Measurements from ENCODE around the gene AKAP8L.
"Not testable (repeated sequence)": the region's sequence is repeated elsewhere in the genome, so short reads cannot be mapped to it uniquely, and the experiment has no call there.

Gene AKAP8L

GRCh38 chr19:15354566-15355296, 64.1 kb downstream of the AKAP8L start:
- H3K9me3 ChIP-seq (ENCODE audit: control insufficient read depth, low read depth, low read length), result no peaks in the 10 kb centered on the region
- no peaks in the 10 kb centered on the region for H3K27me3 ChIP-seq (ENCODE audit: control insufficient read depth, insufficient read depth, low read length)
- H3K27ac ChIP-seq (ENCODE audit: low read length), result no peak overlapping the region
- H3K4me1 ChIP-seq (ENCODE audit: control insufficient read depth, low read depth, low read length), result no peaks in the 10 kb centered on the region
- no peak overlapping the region for H3K9ac ChIP-seq (ENCODE audit: low read length)
- peaks cover 46% of the 10 kb centered on the region for H3K36me3 ChIP-seq (ENCODE audit: control insufficient read depth, low read depth, low read length)
- H3K4me3 ChIP-seq (ENCODE audit: low read length), result no peak overlapping the region

- H3K27ac ChIP-seq (ENCODE audit: low read length), result no peak overlapping the region
- H3K36me3 ChIP-seq (ENCODE audit: control insufficient read depth, low read depth, low read length), result peaks cover 41% of the 10 kb centered on the region
- H3K9ac ChIP-seq (ENCODE audit: low read length), result no peak overlapping the region
- H3K27me3 ChIP-seq (ENCODE audit: control insufficient read depth, insufficient read depth, low read length), result no peaks in the 10 kb centered on the region
- H3K4me1 ChIP-seq (ENCODE audit: control insufficient read depth, low read depth, low read length), result no peaks in the 10 kb centered on the region
- no peak overlapping the region for H3K4me3 ChIP-seq (ENCODE audit: low read length)
- H3K9me3 ChIP-seq (ENCODE audit: control insufficient read depth, low read depth, low read length), result no peaks in the 10 kb centered on the region
Measured at GRCh38 chr19:15353908-15354307, 64.9 kb downstream of the AKAP8L start.

- not testable (repeated sequence) for H3K4me3 ChIP-seq (ENCODE audit: low read length); H3K27ac ChIP-seq (ENCODE audit: low read length); H3K9ac ChIP-seq (ENCODE audit: low read length); H3K9me3 ChIP-seq (ENCODE audit: control insufficient read depth, low read depth, low read length); H3K27me3 ChIP-seq (ENCODE audit: control insufficient read depth, insufficient read depth, low read length); H3K4me1 ChIP-seq (ENCODE audit: control insufficient read depth, low read depth, low read length)
- H3K36me3 ChIP-seq (ENCODE audit: control insufficient read depth, low read depth, low read length), result peaks cover 27% of the 10 kb centered on the region
Measured at GRCh38 chr19:15352535-15352934, 66.3 kb downstream of the AKAP8L start.

- not testable (repeated sequence) for H3K27ac ChIP-seq (ENCODE audit: low read length); H3K9me3 ChIP-seq (ENCODE audit: control insufficient read depth, low read depth, low read length); H3K4me1 ChIP-seq (ENCODE audit: control insufficient read depth, low read depth, low read length); H3K36me3 ChIP-seq (ENCODE audit: control insufficient read depth, low read depth, low read length); H3K4me3 ChIP-seq (ENCODE audit: low read length); H3K27me3 ChIP-seq (ENCODE audit: control insufficient read depth, insufficient read depth, low read length); H3K9ac ChIP-seq (ENCODE audit: low read length)
Measured at GRCh38 chr19:15341328-15341727, 77.5 kb downstream of the AKAP8L start.

GRCh38 chr19:15340086-15340485, 78.7 kb downstream of the AKAP8L start:
- Histone ChIP-seq H3K4me1 (ENCODE audit: control insufficient read depth, low read depth, low read length) (no peaks in the 10 kb centered on the region), H3K9ac (ENCODE audit: low read length) (no peak overlapping the region), H3K9me3 (ENCODE audit: control insufficient read depth, low read depth, low read length) (no peaks in the 10 kb centered on the region), H3K4me3 (ENCODE audit: low read length) (no peak overlapping the region), H3K27ac (ENCODE audit: low read length) (no peak overlapping the region), H3K27me3 (ENCODE audit: control insufficient read depth, insufficient read depth, low read length) (no peaks in the 10 kb centered on the region), H3K36me3 (ENCODE audit: control insufficient read depth, low read depth, low read length) (peaks cover 4% of the 10 kb centered on the region)

- no peak overlapping the region for H3K9ac ChIP-seq (ENCODE audit: low read length)
- no peaks in the 10 kb centered on the region for H3K4me1 ChIP-seq (ENCODE audit: control insufficient read depth, low read depth, low read length)
- no peaks in the 10 kb centered on the region for H3K27me3 ChIP-seq (ENCODE audit: control insufficient read depth, insufficient read depth, low read length)
- no peaks in the 10 kb centered on the region for H3K36me3 ChIP-seq (ENCODE audit: control insufficient read depth, low read depth, low read length)
- no peak overlapping the region for H3K27ac ChIP-seq (ENCODE audit: low read length)
- no peak overlapping the region for H3K4me3 ChIP-seq (ENCODE audit: low read length)
- H3K9me3 ChIP-seq (ENCODE audit: control insufficient read depth, low read depth, low read length), result no peaks in the 10 kb centered on the region
Measured at GRCh38 chr19:15337202-15337601, 81.6 kb downstream of the AKAP8L start.

- not testable (repeated sequence) for H3K27ac ChIP-seq (ENCODE audit: low read length); H3K36me3 ChIP-seq (ENCODE audit: control insufficient read depth, low read depth, low read length)
Measured at GRCh38 chr19:15335992-15336391, 82.8 kb downstream of the AKAP8L start.

GRCh38 chr19:15332311-15332996, 86.3 kb downstream of the AKAP8L start, which contains the start of gene BRD4:
TSS of gene BRD4 (minus strand) at chr19:15332539. CDS start at chr19:15273099, 59,440 bp downstream.
- Histone ChIP-seq H3K27me3 (ENCODE audit: control insufficient read depth, insufficient read depth, low read length) (no peaks in the 10 kb centered on the region), H3K36me3 (ENCODE audit: control insufficient read depth, low read depth, low read length) (no peaks in the 10 kb centered on the region), H3K9me3 (ENCODE audit: control insufficient read depth, low read depth, low read length) (no peaks in the 10 kb centered on the region), H3K27ac (ENCODE audit: low read length) (peak within 1 kb of the TSS; percentile 52), H3K4me3 (ENCODE audit: low read length) (peak within 1 kb of the TSS; percentile 94), H3K4me1 (ENCODE audit: control insufficient read depth, low read depth, low read length) (peaks cover 13% of the 10 kb centered on the region), H3K9ac (ENCODE audit: low read length) (peak within 1 kb of the TSS; percentile 83)

More at GRCh38 chr19:15335992-15336391, 82.8 kb downstream of the AKAP8L start:
- H3K9me3 ChIP-seq (ENCODE audit: control insufficient read depth, low read depth, low read length); H3K4me3 ChIP-seq (ENCODE audit: low read length); H3K27me3 ChIP-seq (ENCODE audit: control insufficient read depth, insufficient read depth, low read length); H3K4me1 ChIP-seq (ENCODE audit: control insufficient read depth, low read depth, low read length); H3K9ac ChIP-seq (ENCODE audit: low read length): not testable (repeated sequence)

- Histone ChIP-seq H3K27ac (ENCODE audit: low read length) (peak overlapping the region; percentile 41), H3K27me3 (ENCODE audit: control insufficient read depth, insufficient read depth, low read length) (no peaks in the 10 kb centered on the region), H3K9me3 (ENCODE audit: control insufficient read depth, low read depth, low read length) (no peaks in the 10 kb centered on the region), H3K36me3 (ENCODE audit: control insufficient read depth, low read depth, low read length) (no peaks in the 10 kb centered on the region), H3K4me1 (ENCODE audit: control insufficient read depth, low read depth, low read length) (peaks cover 15% of the 10 kb centered on the region), H3K4me3 (ENCODE audit: low read length) (peak overlapping the region; percentile 94), H3K9ac (ENCODE audit: low read length) (peak overlapping the region; percentile 83)
Measured at GRCh38 chr19:15331419-15332310, 87.1 kb downstream of the AKAP8L start.

- Histone ChIP-seq H3K4me1 (ENCODE audit: control insufficient read depth, low read depth, low read length) (peaks cover 17% of the 10 kb centered on the region), H3K27me3 (ENCODE audit: control insufficient read depth, insufficient read depth, low read length) (no peaks in the 10 kb centered on the region), H3K27ac (ENCODE audit: low read length) (peak overlapping the region; percentile 41), H3K9ac (ENCODE audit: low read length) (peak overlapping the region; percentile 83), H3K36me3 (ENCODE audit: control insufficient read depth, low read depth, low read length) (no peaks in the 10 kb centered on the region), H3K4me3 (ENCODE audit: low read length) (peak overlapping the region; percentile 94), H3K9me3 (ENCODE audit: control insufficient read depth, low read depth, low read length) (no peaks in the 10 kb centered on the region)
Measured at GRCh38 chr19:15330801-15331418, 87.9 kb downstream of the AKAP8L start.

Data from iPS-18a (cell line).